COLO668 (cell line): ENCODE results near the gene GABRB2.
"Not testable (repeated sequence)": the region's sequence is repeated elsewhere in the genome, so short reads cannot be mapped to it uniquely, and the experiment has no call there.

ENCODE experiments used
- DNase-seq: peaks from one replicate; lab custom pipeline; 2025; ENCODE audit not compliant: unreplicated experiment; lab: John Stamatoyannopoulos, UW

Gene GABRB2

DNA sequence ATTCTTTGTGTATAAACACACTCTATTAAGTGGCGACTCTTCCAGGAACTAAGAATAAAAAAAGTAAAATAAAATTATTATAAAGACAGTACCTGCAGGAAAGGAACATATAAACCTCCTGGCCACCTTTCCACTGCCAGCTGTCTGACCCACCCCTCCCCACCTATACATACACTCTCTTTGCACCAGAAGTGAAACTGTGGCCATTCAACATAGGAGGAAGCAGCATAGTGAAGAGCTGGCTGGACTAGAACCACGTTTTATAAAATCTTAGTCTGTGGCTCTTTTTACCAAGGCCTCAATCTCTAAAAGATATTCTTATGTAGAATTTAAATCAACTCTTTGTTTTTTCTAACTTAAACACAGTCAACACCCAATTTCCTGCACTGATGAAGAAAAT lies 289.6 kb downstream of the GABRB2 start:
- DNase-seq: no peak

DNA sequence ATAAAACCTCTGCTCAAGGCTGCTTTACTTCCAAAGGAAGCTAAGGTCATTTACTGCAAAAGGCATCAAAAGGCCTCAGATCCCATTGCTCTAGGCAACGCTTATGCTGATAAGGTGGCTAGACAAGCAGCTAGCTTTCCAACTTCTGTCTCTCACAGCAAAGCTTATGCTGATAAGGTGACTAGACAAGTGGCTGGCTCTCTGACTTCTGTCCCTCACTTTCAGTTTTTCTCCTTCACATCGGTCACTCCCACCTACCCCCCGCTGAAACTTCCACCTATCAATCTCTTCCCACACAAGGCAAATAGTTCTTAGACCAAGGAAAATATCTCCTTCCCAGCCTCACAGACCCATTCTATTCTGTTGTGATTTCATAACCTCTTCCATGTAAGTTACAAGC lies 293.6 kb downstream of the GABRB2 start:
- DNase-seq: not testable (repeated sequence)

DNA sequence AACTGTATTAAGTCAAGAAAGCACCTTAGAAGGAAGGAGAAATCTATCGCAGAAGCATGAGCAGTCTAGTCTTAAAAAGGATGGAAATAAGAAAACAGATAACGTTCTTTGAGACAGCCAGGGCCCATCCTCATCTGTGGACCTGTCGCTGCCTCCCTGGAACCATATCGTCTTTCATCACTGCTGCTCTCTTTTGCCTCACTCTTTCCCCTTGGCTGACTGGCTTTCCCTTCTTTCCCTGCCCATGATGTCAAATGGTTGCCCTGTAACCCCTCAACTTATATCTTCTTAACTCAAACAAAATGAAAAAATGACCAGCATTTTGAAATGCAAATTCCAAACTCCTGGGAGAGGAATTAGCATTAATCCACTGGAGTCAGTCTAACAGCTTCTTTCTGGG lies 299.8 kb downstream of the GABRB2 start:
- no peak for DNase-seq

DNA sequence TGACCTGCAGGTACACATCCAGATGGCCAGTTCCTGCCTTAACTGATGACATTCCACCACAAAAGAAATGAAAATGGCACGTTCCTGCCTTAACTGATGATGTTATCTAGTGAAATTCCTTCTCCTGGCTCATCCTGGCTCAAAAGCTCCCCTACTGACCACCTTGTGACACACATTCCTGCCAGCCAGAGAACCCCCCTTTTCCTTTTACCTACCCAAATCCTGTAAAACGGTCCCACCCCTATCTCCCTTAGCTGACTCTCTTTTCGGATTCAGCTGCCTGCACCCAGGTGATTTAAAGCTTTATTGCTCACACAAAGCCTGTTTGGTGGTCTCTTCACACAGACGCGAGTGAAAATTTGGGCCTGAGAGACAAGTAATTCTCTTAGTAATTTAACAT lies 300.7 kb downstream of the GABRB2 start:
- DNase-seq: not testable (repeated sequence)
